ENCODE measurements around the gene PICALM.
"Not testable (repeated sequence)": the region's sequence is repeated elsewhere in the genome, so short reads cannot be mapped to it uniquely, and the experiment has no call there.

Gene PICALM

GRCh38 chr11:85934596-85935169 is 134.2 kb downstream of the PICALM start:
- Histone ChIP-seq H3K36me3 (ENCODE audit: insufficient read depth, low read length) (no peaks in the 10 kb centered on the region), H3K9me3 (replicated peaks; ENCODE audit: low read length) (no peaks in the 10 kb centered on the region), H3K4me1 (ENCODE audit: control insufficient read depth, insufficient read depth, low read length) (no peaks in the 10 kb centered on the region), H3K27me3 (ENCODE audit: control insufficient read depth, insufficient read depth, low read length) (no peaks in the 10 kb centered on the region), H3K4me3 (ENCODE audit: low read length) (no peak overlapping the region), H3K9ac (ENCODE audit: low read depth, low read length) (no peak overlapping the region), H3K4me2 (ENCODE audit: low read length) (no peak overlapping the region)

GRCh38 chr11:85930879-85931366 is 138.0 kb downstream of the PICALM start:
- H3K4me3 ChIP-seq (ENCODE audit: low read length) = no peak overlapping the region
- H3K9ac ChIP-seq (ENCODE audit: low read depth, low read length) = no peak overlapping the region

GRCh38 chr11:85926653-85927214 is 142.2 kb downstream of the PICALM start:
- not testable (repeated sequence) for H3K4me2 ChIP-seq (ENCODE audit: low read length); H3K27me3 ChIP-seq (ENCODE audit: control insufficient read depth, insufficient read depth, low read length); H3K4me1 ChIP-seq (ENCODE audit: control insufficient read depth, insufficient read depth, low read length); H3K36me3 ChIP-seq (ENCODE audit: insufficient read depth, low read length); H3K9ac ChIP-seq (ENCODE audit: low read depth, low read length); H3K4me3 ChIP-seq (ENCODE audit: low read length); H3K9me3 ChIP-seq (replicated peaks; ENCODE audit: low read length)

More at GRCh38 chr11:85930879-85931366, 138.0 kb downstream of the PICALM start:
- Histone ChIP-seq H3K36me3 (ENCODE audit: insufficient read depth, low read length) (no peaks in the 10 kb centered on the region), H3K4me2 (ENCODE audit: low read length) (no peak overlapping the region), H3K9me3 (replicated peaks; ENCODE audit: low read length) (no peaks in the 10 kb centered on the region), H3K4me1 (ENCODE audit: control insufficient read depth, insufficient read depth, low read length) (no peaks in the 10 kb centered on the region), H3K27me3 (ENCODE audit: control insufficient read depth, insufficient read depth, low read length) (no peaks in the 10 kb centered on the region)

- no peaks in the 10 kb centered on the region for H3K36me3 ChIP-seq (ENCODE audit: insufficient read depth, low read length)
- H3K27me3 ChIP-seq (ENCODE audit: control insufficient read depth, insufficient read depth, low read length) = peaks cover 13% of the 10 kb centered on the region
- H3K4me1 ChIP-seq (ENCODE audit: control insufficient read depth, insufficient read depth, low read length) = no peaks in the 10 kb centered on the region
- H3K4me3 ChIP-seq (ENCODE audit: low read length) = no peak overlapping the region
- no peaks in the 10 kb centered on the region for H3K9me3 ChIP-seq (replicated peaks; ENCODE audit: low read length)
- no peak overlapping the region for H3K4me2 ChIP-seq (ENCODE audit: low read length)
- H3K9ac ChIP-seq (ENCODE audit: low read depth, low read length) = no peak overlapping the region
These were observed 145.4 kb downstream of the PICALM start for GRCh38 chr11:85923455-85923854.

- Histone ChIP-seq H3K4me1 (ENCODE audit: control insufficient read depth, insufficient read depth, low read length) (no peaks in the 10 kb centered on the region), H3K4me2 (ENCODE audit: low read length) (no peak overlapping the region), H3K9ac (ENCODE audit: low read depth, low read length) (no peak overlapping the region), H3K27me3 (ENCODE audit: control insufficient read depth, insufficient read depth, low read length) (peaks cover 17% of the 10 kb centered on the region), H3K4me3 (ENCODE audit: low read length) (no peak overlapping the region), H3K9me3 (replicated peaks; ENCODE audit: low read length) (no peaks in the 10 kb centered on the region), H3K36me3 (ENCODE audit: insufficient read depth, low read length) (no peaks in the 10 kb centered on the region)
These were observed 146.5 kb downstream of the PICALM start for GRCh38 chr11:85922367-85922766.

GRCh38 chr11:85918910-85919794 is 149.7 kb downstream of the PICALM start:
- Histone ChIP-seq H3K9me3 (replicated peaks; ENCODE audit: low read length) (no peaks in the 10 kb centered on the region), H3K4me3 (ENCODE audit: low read length) (no peak overlapping the region), H3K9ac (ENCODE audit: low read depth, low read length) (no peak overlapping the region), H3K4me1 (ENCODE audit: control insufficient read depth, insufficient read depth, low read length) (no peaks in the 10 kb centered on the region), H3K4me2 (ENCODE audit: low read length) (no peak overlapping the region), H3K36me3 (ENCODE audit: insufficient read depth, low read length) (no peaks in the 10 kb centered on the region), H3K27me3 (ENCODE audit: control insufficient read depth, insufficient read depth, low read length) (peaks cover 20% of the 10 kb centered on the region)

- H3K27me3 ChIP-seq (ENCODE audit: control insufficient read depth, insufficient read depth, low read length) = peaks cover 6% of the 10 kb centered on the region
- H3K9ac ChIP-seq (ENCODE audit: low read depth, low read length) = no peak overlapping the region
- H3K4me1 ChIP-seq (ENCODE audit: control insufficient read depth, insufficient read depth, low read length) = no peaks in the 10 kb centered on the region
- H3K4me3 ChIP-seq (ENCODE audit: low read length) = no peak overlapping the region
- H3K4me2 ChIP-seq (ENCODE audit: low read length) = no peak overlapping the region
- no peaks in the 10 kb centered on the region for H3K9me3 ChIP-seq (replicated peaks; ENCODE audit: low read length)
- H3K36me3 ChIP-seq (ENCODE audit: insufficient read depth, low read length) = no peaks in the 10 kb centered on the region
These were observed 154.5 kb downstream of the PICALM start for GRCh38 chr11:85914425-85914824.

- no peaks in the 10 kb centered on the region for H3K4me1 ChIP-seq (ENCODE audit: control insufficient read depth, insufficient read depth, low read length)
- H3K4me2 ChIP-seq (ENCODE audit: low read length) = no peak overlapping the region
- no peak overlapping the region for H3K9ac ChIP-seq (ENCODE audit: low read depth, low read length)
- H3K27me3 ChIP-seq (ENCODE audit: control insufficient read depth, insufficient read depth, low read length) = peaks cover 6% of the 10 kb centered on the region
- no peaks in the 10 kb centered on the region for H3K9me3 ChIP-seq (replicated peaks; ENCODE audit: low read length)
- no peak overlapping the region for H3K4me3 ChIP-seq (ENCODE audit: low read length)
- no peaks in the 10 kb centered on the region for H3K36me3 ChIP-seq (ENCODE audit: insufficient read depth, low read length)
These were observed 155.4 kb downstream of the PICALM start for GRCh38 chr11:85913513-85913912.

- Histone ChIP-seq H3K9ac (ENCODE audit: low read depth, low read length) (no peak overlapping the region), H3K4me3 (ENCODE audit: low read length) (no peak overlapping the region), H3K36me3 (ENCODE audit: insufficient read depth, low read length) (no peaks in the 10 kb centered on the region), H3K4me2 (ENCODE audit: low read length) (no peak overlapping the region), H3K4me1 (ENCODE audit: control insufficient read depth, insufficient read depth, low read length) (no peaks in the 10 kb centered on the region), H3K9me3 (replicated peaks; ENCODE audit: low read length) (no peaks in the 10 kb centered on the region), H3K27me3 (ENCODE audit: control insufficient read depth, insufficient read depth, low read length) (peaks cover 3% of the 10 kb centered on the region)
These were observed 156.5 kb downstream of the PICALM start for GRCh38 chr11:85912414-85912813.
